ENCODE data around the gene TMEM179B. TPM values are rescaled to one million over a fixed set of nuclear protein-coding genes. Genes with fewer than 3 reads are reported as not detected.

Gene TMEM179B
- total and polyA plus RNA-seq, 9 of the 15 experiments (the other 6 are each of a cell fraction or from before 2014, with no cell fraction given): 27.7 to 105 (median 37.0) TPM

- TF ChIP-seq ARID4B (CRISPR knock-in tag; IDR thresholded peaks at IDR 0.05) (no peak), ERF (CRISPR knock-in tag; IDR thresholded peaks at IDR 0.05) (no peak), ZNF24 (IDR thresholded peaks at IDR 0.05) (0 out of 2 replicates have a peak, but pooled peaks have one; percentile 10), POLR2B (IDR thresholded peaks at IDR 0.05; ENCODE audit: low read depth, partially characterized antibody) (no peak), DDX20 (tag; IDR thresholded peaks at IDR 0.05; ENCODE audit: low read depth) (no peak), ZNF12 (CRISPR knock-in tag; IDR thresholded peaks at IDR 0.05) (no peak), ARNT (IDR thresholded peaks at IDR 0.05) (peak in 1 of 2 experiments; percentile 38; a peak in 1 of 4 replicates), TARDBP (IDR thresholded peaks at IDR 0.05) (0 out of 2 replicates have a peak, but pooled peaks have one; percentile 43), NR3C1 (CRISPR knock-in tag; IDR thresholded peaks at IDR 0.05) (no peak), E2F3 (CRISPR knock-in tag; IDR thresholded peaks at IDR 0.05) (no peak), XRCC3 (IDR thresholded peaks at IDR 0.05) (no peak)
- TF ChIP-seq, protein P1, sequence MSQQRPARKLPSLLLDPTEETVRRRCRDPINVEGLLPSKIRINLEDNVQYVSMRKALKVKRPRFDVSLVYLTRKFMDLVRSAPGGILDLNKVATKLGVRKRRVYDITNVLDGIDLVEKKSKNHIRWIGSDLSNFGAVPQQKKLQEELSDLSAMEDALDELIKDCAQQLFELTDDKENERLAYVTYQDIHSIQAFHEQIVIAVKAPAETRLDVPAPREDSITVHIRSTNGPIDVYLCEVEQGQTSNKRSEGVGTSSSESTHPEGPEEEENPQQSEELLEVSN (IDR thresholded peaks at IDR 0.05; ENCODE audit: borderline replicate concordance in 1 of 2, extremely low read depth in 1 of 2, insufficient read depth in 1 of 2, insufficient read length in 1 of 2, low read depth in 1 of 2, low read length in 1 of 2, poor library complexity in 1 of 2, severe bottlenecking in 1 of 2): peak in 1 of 2 experiments; percentile 25
- TF ChIP-seq, protein P2, sequence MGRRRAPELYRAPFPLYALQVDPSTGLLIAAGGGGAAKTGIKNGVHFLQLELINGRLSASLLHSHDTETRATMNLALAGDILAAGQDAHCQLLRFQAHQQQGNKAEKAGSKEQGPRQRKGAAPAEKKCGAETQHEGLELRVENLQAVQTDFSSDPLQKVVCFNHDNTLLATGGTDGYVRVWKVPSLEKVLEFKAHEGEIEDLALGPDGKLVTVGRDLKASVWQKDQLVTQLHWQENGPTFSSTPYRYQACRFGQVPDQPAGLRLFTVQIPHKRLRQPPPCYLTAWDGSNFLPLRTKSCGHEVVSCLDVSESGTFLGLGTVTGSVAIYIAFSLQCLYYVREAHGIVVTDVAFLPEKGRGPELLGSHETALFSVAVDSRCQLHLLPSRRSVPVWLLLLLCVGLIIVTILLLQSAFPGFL (CRISPR knock-in tag; IDR thresholded peaks at IDR 0.05): no peak
- TF ChIP-seq, protein P3, sequence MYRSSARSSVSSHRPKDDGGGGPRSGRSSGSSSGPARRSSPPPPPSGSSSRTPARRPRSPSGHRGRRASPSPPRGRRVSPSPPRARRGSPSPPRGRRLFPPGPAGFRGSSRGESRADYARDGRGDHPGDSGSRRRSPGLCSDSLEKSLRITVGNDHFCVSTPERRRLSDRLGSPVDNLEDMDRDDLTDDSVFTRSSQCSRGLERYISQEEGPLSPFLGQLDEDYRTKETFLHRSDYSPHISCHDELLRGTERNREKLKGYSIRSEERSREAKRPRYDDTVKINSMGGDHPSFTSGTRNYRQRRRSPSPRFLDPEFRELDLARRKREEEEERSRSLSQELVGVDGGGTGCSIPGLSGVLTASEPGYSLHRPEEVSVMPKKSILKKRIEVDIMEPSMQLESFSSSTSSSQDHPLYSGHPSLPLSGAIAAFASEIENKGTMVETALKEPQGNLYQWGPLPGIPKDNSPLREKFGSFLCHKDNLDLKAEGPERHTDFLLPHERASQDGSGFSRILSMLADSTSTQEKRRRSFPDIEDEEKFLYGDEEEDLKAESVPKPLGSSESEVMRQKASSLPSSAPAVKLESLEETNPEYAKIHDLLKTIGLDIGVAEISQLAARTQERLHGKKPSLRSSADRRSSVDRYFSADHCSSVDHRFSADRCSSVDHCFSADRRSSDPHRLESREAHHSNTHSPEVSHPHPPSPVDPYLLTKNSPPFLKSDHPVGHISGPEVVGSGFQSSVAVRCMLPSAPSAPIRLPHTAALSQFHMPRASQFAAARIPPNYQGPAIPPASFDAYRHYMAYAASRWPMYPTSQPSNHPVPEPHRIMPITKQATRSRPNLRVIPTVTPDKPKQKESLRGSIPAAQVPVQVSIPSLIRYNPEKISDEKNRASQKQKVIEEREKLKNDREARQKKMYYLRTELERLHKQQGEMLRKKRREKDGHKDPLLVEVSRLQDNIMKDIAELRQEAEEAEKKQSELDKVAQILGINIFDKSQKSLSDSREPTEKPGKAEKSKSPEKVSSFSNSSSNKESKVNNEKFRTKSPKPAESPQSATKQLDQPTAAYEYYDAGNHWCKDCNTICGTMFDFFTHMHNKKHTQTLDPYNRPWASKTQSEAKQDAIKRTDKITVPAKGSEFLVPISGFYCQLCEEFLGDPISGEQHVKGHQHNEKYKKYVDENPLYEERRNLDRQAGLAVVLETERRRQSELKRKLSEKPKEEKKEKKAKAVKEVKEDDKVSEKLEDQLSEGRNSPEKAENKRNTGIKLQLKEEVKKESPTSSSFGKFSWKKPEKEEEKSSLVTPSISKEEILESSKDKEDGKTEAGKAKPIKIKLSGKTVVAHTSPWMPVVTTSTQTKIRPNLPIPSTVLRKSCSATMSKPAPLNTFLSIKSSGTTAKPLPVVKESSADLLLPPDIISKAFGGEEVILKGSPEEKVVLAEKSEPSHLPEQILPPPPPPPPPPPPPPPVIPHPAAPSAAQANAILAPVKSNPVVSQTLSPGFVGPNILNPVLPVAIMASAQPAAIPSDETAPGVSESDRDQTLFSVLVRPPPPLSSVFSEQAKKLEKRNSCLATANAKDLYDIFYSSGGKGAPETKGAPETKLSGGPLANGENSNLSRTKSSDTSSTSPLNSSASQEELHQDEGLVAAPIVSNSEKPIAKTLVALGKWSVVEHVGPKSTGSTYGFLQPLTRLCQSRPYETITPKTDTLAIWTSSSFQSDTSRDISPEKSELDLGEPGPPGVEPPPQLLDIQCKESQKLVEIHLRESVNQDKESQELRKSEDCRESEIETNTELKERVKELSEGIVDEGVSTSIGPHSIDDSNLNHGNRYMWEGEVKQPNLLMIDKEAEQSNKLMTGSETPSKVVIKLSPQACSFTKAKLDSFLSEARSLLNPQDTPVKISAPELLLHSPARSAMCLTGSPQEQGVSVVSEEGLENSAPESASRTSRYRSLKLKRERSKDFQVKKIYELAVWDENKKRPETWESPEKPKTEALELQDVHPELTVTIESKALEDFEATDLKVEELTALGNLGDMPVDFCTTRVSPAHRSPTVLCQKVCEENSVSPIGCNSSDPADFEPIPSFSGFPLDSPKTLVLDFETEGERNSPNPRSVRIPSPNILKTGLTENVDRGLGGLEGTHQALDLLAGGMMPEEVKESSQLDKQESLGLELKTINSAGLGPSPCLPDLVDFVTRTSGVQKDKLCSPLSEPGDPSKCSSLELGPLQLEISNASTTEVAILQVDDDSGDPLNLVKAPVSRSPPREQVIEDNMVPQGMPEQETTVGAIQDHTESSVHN (IDR thresholded peaks at IDR 0.05; ENCODE audit: borderline replicate concordance in 1 of 2, low read depth in 1 of 2): 0 out of 4 replicates have a peak, but pooled peaks of 1 of the 2 experiments have one; percentile 33
Observed at GRCh38 chr11:62792202-62792575, 5.0 kb downstream of the TMEM179B start (continued).
